Endothelial cell of umbilical vein (primary cell): ENCODE data around the gene ZNF556. TPM values are rescaled to one million over a fixed set of nuclear protein-coding genes. Genes with fewer than 3 reads are reported as not detected.
A peak's percentile ranks its signal among the peaks of the same experiment; 100 is the strongest.

Source experiments
- BruUV-seq: library from RNA; stranded (reverse); fragments of 400-500 nt; replicated peaks from 2 replicates; lab custom pipeline; 2021; lab: Mats Ljungman, UMichigan
- CTCF ChIA-PET: fragments of 300-600, 350-600 bp; sonication (Branson Sonifier 250); formaldehyde crosslinking; loops from one replicate; lab custom pipeline; 2021; ENCODE audit warnings: antibody characterized with exemption, inconsistent platforms; lab: Charles Lee
- POLR2A ChIA-PET: fragments of 300-600, 350-600 bp; sonication (Branson Sonifier 250); formaldehyde crosslinking; loops from one replicate; lab custom pipeline; 2021; ENCODE audit warnings: antibody characterized with exemption, inconsistent platforms; lab: Charles Lee
- DNase-seq: peaks from one replicate; pipeline ENCODE4 v3.0.0-alpha.2; 2011; ENCODE audit warnings: low read depth, low spot score
- FAIRE-seq: peaks from 2 replicates; lab custom pipeline; 2011; peaks lifted over from hg19 to GRCh38; lab: Jason Lieb, UNC
- H2AFZ ChIP-seq: 2 replicates; pipeline ENCODE4 v1.6.0; 2012; ENCODE audit warnings: low read depth, low read length, control low read depth, inconsistent platforms
- H3K27ac ChIP-seq: 2 replicates; pipeline ENCODE4 v1.5.1; 2011; ENCODE audit warnings: low read depth, mild to moderate bottlenecking, control low read depth, low read length, moderate library complexity; ENCODE audit not compliant: insufficient read depth
- H3K27me3 ChIP-seq, 2 experiments: 2 replicates each; pipeline versions ENCODE4 v1.6.0 to v1.6.1; 2011; ENCODE audit warnings: low read length in 2 of 2, mixed read lengths in 1 of 2; ENCODE audit not compliant: control insufficient read depth in 2 of 2, insufficient read depth in 2 of 2
- H3K36me3 ChIP-seq, 2 experiments: 2 replicates in 1 of 2; 3 replicates in 1 of 2; pipeline ENCODE4 v1.5.1; 2011; ENCODE audit warnings: low read length in 2 of 2, mild to moderate bottlenecking in 1 of 2, moderate library complexity in 1 of 2; ENCODE audit not compliant: control insufficient read depth in 2 of 2, insufficient read depth in 2 of 2; ENCODE audit errors: extremely low read depth in 1 of 2
- H3K4me1 ChIP-seq: 3 replicates; pipeline ENCODE4 v1.5.1; 2011; ENCODE audit warnings: mild to moderate bottlenecking, low read length; ENCODE audit not compliant: control insufficient read depth, insufficient read depth; ENCODE audit errors: extremely low read depth
- H3K4me2 ChIP-seq: 2 replicates; pipeline ENCODE4 v1.6.1; 2011; ENCODE audit warnings: low read length, control low read depth, mixed read lengths; ENCODE audit not compliant: insufficient read depth
- H3K4me3 ChIP-seq, 3 experiments: fragments of 200-600 bp in 1 of 3; sonication (generic), shearing (Covaris generic) in 1 of 3; replicated peaks in 1 of 3; 2 replicates each; pipeline ENCODE4 v1.5.1; 2011 to 2016; ENCODE audit warnings: control low read depth in 3 of 3, low read length in 3 of 3, mild to moderate bottlenecking in 2 of 3, inconsistent platforms in 1 of 3, low read depth in 1 of 3, moderate library complexity in 1 of 3; ENCODE audit not compliant: insufficient read depth in 1 of 3
- H3K79me2 ChIP-seq: 2 replicates; pipeline ENCODE4 v1.6.0; 2012; ENCODE audit warnings: low read length, inconsistent platforms; ENCODE audit not compliant: control insufficient read depth, insufficient read depth
- H3K9ac ChIP-seq: replicated peaks from 2 replicates; pipeline ENCODE3; 2011; ENCODE audit warnings: low read length, control low read depth; ENCODE audit not compliant: insufficient read depth; ENCODE audit errors: extremely low read depth
- H3K9me1 ChIP-seq: replicated peaks from 3 replicates; pipeline ENCODE4 v1.6.0; 2011; ENCODE audit warnings: mild to moderate bottlenecking, low read length; ENCODE audit not compliant: control insufficient read depth, insufficient read depth; ENCODE audit errors: extremely low read depth
- H3K9me3 ChIP-seq: replicated peaks from 2 replicates; pipeline ENCODE4 v1.5.1; 2012; ENCODE audit warnings: low read length, inconsistent platforms; ENCODE audit not compliant: control insufficient read depth, insufficient read depth
- H4K20me1 ChIP-seq: replicated peaks from 2 replicates; pipeline ENCODE3; 2011; ENCODE audit warnings: mild to moderate bottlenecking, low read length; ENCODE audit not compliant: control insufficient read depth, insufficient read depth; ENCODE audit errors: extremely low read depth
- JUN ChIP-seq: IDR thresholded peaks from 2 replicates; pipeline ENCODE4 v1.6.1; 2011; ENCODE audit warnings: borderline replicate concordance, low read depth; ENCODE audit not compliant: insufficient read length, insufficient read depth
- MAX ChIP-seq: IDR thresholded peaks from 2 replicates; pipeline ENCODE4 v1.6.1; 2011; ENCODE audit not compliant: insufficient read depth, insufficient read length
- dilution Hi-C: fragments of 300-500 bp; cut with MboI; formaldehyde crosslinking; loops from one replicate; pipeline ENCODE4 v1.15.0; 2019; ENCODE audit warnings: low sequenced_read_pairs; ENCODE audit not compliant: extremely low pct_ligation_motif_present
- intact Hi-C: fragments of 100-400 bp; cut with micrococcal nuclease; formaldehyde crosslinking; loops from one replicate; pipeline ENCODE4 v1.10.0; 2022
- polyA plus RNA-seq, 4 experiments: library from polyadenylated mRNA; depleted of rRNA in 3 of 4; stranded (reverse) in 3 of 4; unstranded in 1 of 4; fragments of >200 nt; gene quantifications; 2 replicates each; pipeline versions ENCODE4 v1.2.1 to v1.2.3, GENCODE V29; 2011 to 2012; ENCODE audit warnings: missing spikeins in 1 of 4
- total RNA-seq: library from RNA; stranded (reverse); gene quantifications from 2 replicates; pipeline ENCODE4 v1.2.3, GENCODE V29; 2021
- TF ChIP-seq, protein P1 (sequence below), 2 donors: IDR thresholded peaks; 1 replicate in 1 of 2; 2 replicates in 1 of 2; pipeline ENCODE4 v1.5.1; 2011; ENCODE audit warnings: low read length in 2 of 2, mild to moderate bottlenecking in 2 of 2, moderate library complexity in 2 of 2, control low read depth in 1 of 2, inconsistent platforms in 1 of 2, low read depth in 1 of 2; ENCODE audit not compliant: insufficient read depth in 1 of 2; ENCODE audit errors: extremely low read depth in 1 of 2

ZNF556 gene
- total and polyA plus RNA-seq, 2 donors (not counting 3 experiments of a cell fraction or from before 2014, with no cell fraction given), result 0.01 TPM; not detected in 1

- no peak for TF ChIP-seq MAX
- TF ChIP-seq, protein P1, sequence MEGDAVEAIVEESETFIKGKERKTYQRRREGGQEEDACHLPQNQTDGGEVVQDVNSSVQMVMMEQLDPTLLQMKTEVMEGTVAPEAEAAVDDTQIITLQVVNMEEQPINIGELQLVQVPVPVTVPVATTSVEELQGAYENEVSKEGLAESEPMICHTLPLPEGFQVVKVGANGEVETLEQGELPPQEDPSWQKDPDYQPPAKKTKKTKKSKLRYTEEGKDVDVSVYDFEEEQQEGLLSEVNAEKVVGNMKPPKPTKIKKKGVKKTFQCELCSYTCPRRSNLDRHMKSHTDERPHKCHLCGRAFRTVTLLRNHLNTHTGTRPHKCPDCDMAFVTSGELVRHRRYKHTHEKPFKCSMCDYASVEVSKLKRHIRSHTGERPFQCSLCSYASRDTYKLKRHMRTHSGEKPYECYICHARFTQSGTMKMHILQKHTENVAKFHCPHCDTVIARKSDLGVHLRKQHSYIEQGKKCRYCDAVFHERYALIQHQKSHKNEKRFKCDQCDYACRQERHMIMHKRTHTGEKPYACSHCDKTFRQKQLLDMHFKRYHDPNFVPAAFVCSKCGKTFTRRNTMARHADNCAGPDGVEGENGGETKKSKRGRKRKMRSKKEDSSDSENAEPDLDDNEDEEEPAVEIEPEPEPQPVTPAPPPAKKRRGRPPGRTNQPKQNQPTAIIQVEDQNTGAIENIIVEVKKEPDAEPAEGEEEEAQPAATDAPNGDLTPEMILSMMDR (IDR thresholded peaks at IDR 0.05; ENCODE audit: extremely low read depth in 1 of 2, insufficient read depth in 1 of 2, low read depth in 1 of 2, low read length in 2 of 2), result peak; percentile 58 to 60
- Histone ChIP-seq H3K27ac (no peak overlapping the region), H3K4me3 (no peak overlapping the region), H3K9me1 (no peaks in the 10 kb centered on the region), H4K20me1 (no peaks in the 10 kb centered on the region), H3K27me3 (no peaks in the 10 kb centered on the region), H3K36me3 (no peaks in the 10 kb centered on the region), H3K4me2 (peak overlapping the region; percentile 42), H3K4me1 (peaks cover 3% of the 10 kb centered on the region), H3K9me3 (no peaks in the 10 kb centered on the region), H3K79me2 (no peaks in the 10 kb centered on the region), H3K9ac (no peak overlapping the region), H2AFZ (peak overlapping the region; percentile 94)
- FAIRE-seq (peak; percentile 92), DNase-seq (peak; percentile 85)
- dilution Hi-C loops, result no loop called here
- BruUV-seq, result no TSS peak
- intact Hi-C loops, result loop anchor here (1.0 kb wide), 2 partner anchors 63 to 239 kb away; no protein-coding TSS in a partner anchor
- POLR2A ChIA-PET, result interaction anchor here (0.8 to 2.1 kb wide), 2 partner anchors 52 to 63 kb away, joined by 3 to 15 read pairs; no protein-coding TSS in a partner anchor
- CTCF ChIA-PET, result interaction anchor here (0.5 to 3.2 kb wide), 35 partner anchors 11 to 275 kb away, joined by 3 to 105 read pairs (median 5); partner anchors contain the start of genes THOP1, ZNF555, ZNF556 and ZNF57
Measured at GRCh38 chr19:2887391-2887914, 20.3 kb downstream of the ZNF556 start.

DNA sequence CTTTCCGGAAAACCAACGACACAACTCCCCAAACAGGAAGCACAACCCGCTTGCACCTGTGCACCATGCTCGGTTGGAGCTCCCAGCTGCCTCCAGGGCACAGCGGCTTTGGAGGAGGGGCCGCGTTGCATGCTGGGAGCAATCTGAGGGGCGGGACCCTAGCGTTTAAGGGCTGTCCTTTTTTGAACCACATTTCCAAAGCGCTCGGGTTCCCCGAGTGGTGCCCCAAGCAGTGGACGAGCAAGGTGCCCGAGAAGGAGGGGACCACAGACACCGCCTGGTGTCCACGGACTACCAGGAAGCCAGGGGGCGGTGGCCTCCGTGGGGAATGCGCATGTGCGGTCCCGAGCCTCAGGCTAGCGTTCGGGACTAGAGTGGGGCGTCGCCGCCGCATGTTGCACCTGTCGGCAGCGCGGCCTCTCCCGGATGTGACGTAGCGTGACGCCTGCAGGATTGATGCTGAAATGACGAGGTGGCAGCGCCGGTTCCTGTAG lies 21.6 kb downstream of the ZNF556 start:
- Histone ChIP-seq H3K4me1 (peaks cover 3% of the 10 kb centered on the region), H3K9ac (no peak overlapping the region), H3K36me3 (no peaks in the 10 kb centered on the region), H3K9me3 (no peaks in the 10 kb centered on the region), H3K4me3 (no peak overlapping the region), H3K79me2 (no peaks in the 10 kb centered on the region), H3K9me1 (no peaks in the 10 kb centered on the region), H4K20me1 (no peaks in the 10 kb centered on the region), H3K27ac (no peak overlapping the region), H2AFZ (peak overlapping the region; percentile 11), H3K4me2 (no peak overlapping the region), H3K27me3 (no peaks in the 10 kb centered on the region)
- dilution Hi-C loops (no loop called here), intact Hi-C loops (no loop called here)
- no peak for TF ChIP-seq JUN
- TF ChIP-seq, protein P1 (IDR thresholded peaks at IDR 0.05; ENCODE audit: extremely low read depth in 1 of 2, insufficient read depth in 1 of 2, low read depth in 1 of 2, low read length in 2 of 2), result no peak
- no peak for DNase-seq
- CTCF ChIA-PET, result interaction anchor here (1.3 to 3.2 kb wide), 8 partner anchors 10 to 237 kb away, joined by 3 to 105 read pairs (median 6); partner anchors contain the start of gene ZNF57
- POLR2A ChIA-PET, result interaction anchor here (2.1 kb wide), 1 partner anchor 62 kb away, joined by 15 read pairs; no protein-coding TSS in a partner anchor
- BruUV-seq, result no TSS peak
- FAIRE-seq, result no peak
